ENCODE results near the gene FLOT1. TPM values are rescaled to one million over a fixed set of nuclear protein-coding genes. Genes with fewer than 3 reads are reported as not detected.

Gene FLOT1
- total and polyA plus RNA-seq, 2 of the 13 experiments (the other 11 are each of a cell fraction or from before 2014, with no cell fraction given), result 82.3 to 130 TPM

GRCh38 chr6:30769088-30769852, 26.8 kb upstream of the FLOT1 start (continued):
- peak; percentile 52; the same call in 1 of the 2 replicates for TF ChIP-seq ZNF558 (CRISPR knock-in tag; IDR thresholded peaks at IDR 0.05; ENCODE audit: borderline replicate concordance)
- peak; percentile 82; the same call in 1 of the 2 replicates for TF ChIP-seq ZSCAN21 (CRISPR knock-in tag; IDR thresholded peaks at IDR 0.05; ENCODE audit: borderline replicate concordance)
- no peak for TF ChIP-seq RORA (CRISPR knock-in tag; IDR thresholded peaks at IDR 0.05)
- no peak for TF ChIP-seq ZNF207 (IDR thresholded peaks at IDR 0.05; ENCODE audit: borderline replicate concordance)
- TF ChIP-seq SOX13 (IDR thresholded peaks at IDR 0.05), result peak; percentile 97
- TF ChIP-seq SOX13 (CRISPR knock-in tag; conservative IDR thresholded peaks at IDR 0.05 in 1 of 2, IDR thresholded peaks at IDR 0.05 in 1 of 2), result peak; percentile 73 to 95
- 0 out of 2 replicates have a peak, but pooled peaks have one; percentile 7 for TF ChIP-seq RFX5 (IDR thresholded peaks at IDR 0.05; ENCODE audit: low read depth, low read length)
- TF ChIP-seq TFAP4 (IDR thresholded peaks at IDR 0.05; ENCODE audit: borderline replicate concordance, low read depth), result peak; percentile 53; the same call in 1 of the 2 replicates
- no peak for TF ChIP-seq NFRKB (IDR thresholded peaks at IDR 0.05)
- no peak for TF ChIP-seq AGO1 (IDR thresholded peaks at IDR 0.05; ENCODE audit: low read depth, low read length, poor library complexity, severe bottlenecking)
- TF ChIP-seq E2F1 (CRISPR knock-in tag; IDR thresholded peaks at IDR 0.05), result no peak
- no peak for TF ChIP-seq JDP2 (CRISPR knock-in tag; IDR thresholded peaks at IDR 0.05; ENCODE audit: borderline replicate concordance)
- no peak; the same call in 1 of the 2 replicates for TF ChIP-seq RFXANK (CRISPR knock-in tag; IDR thresholded peaks at IDR 0.05)
- TF ChIP-seq YEATS4 (CRISPR knock-in tag; IDR thresholded peaks at IDR 0.05; ENCODE audit: borderline replicate concordance), result peak; percentile 38; the same call in 1 of the 2 replicates
- TF ChIP-seq ZFP36L2 (CRISPR knock-in tag; IDR thresholded peaks at IDR 0.05), result no peak; the same call in 1 of the 2 replicates
- TF ChIP-seq MAFK (conservative IDR thresholded peaks at IDR 0.05 in 1 of 2, IDR thresholded peaks at IDR 0.05 in 1 of 2; ENCODE audit: low read length in 2 of 2), result no peak
- no peak for TF ChIP-seq ZNF296 (CRISPR knock-in tag; conservative IDR thresholded peaks at IDR 0.05)
- TF ChIP-seq JARID2 (CRISPR knock-in tag; IDR thresholded peaks at IDR 0.05; ENCODE audit: insufficient replicate concordance), result no peak
- TF ChIP-seq ZNF17 (CRISPR knock-in tag; IDR thresholded peaks at IDR 0.05), result no peak
- TF ChIP-seq ZNF512B (CRISPR knock-in tag; IDR thresholded peaks at IDR 0.05; ENCODE audit: borderline replicate concordance), result peak; percentile 55; the same call in 1 of the 2 replicates
- TF ChIP-seq ZZZ3 (CRISPR knock-in tag; IDR thresholded peaks at IDR 0.05; ENCODE audit: borderline replicate concordance), result no peak
- no peak; the same call in 1 of the 2 replicates for TF ChIP-seq BATF2 (CRISPR knock-in tag; IDR thresholded peaks at IDR 0.05)
